Progenitor cell of endocrine pancreas (in vitro differentiated cells): Measurements from ENCODE around the gene NADSYN1. TPM values are rescaled to one million over a fixed set of nuclear protein-coding genes. Genes with fewer than 3 reads are reported as not detected.

Experiments used
- DNase-seq: peaks from one replicate; pipeline ENCODE4 v3.0.0; 2021; ENCODE audit warnings: low spot score; ENCODE audit not compliant: unreplicated experiment
- H3K27ac Mint-ChIP-seq: 2 replicates; pipeline ENCODE4 v1.8.0; 2021; ENCODE audit warnings: mild to moderate bottlenecking, moderate library complexity, mixed read lengths
- H3K27me3 Mint-ChIP-seq: 2 replicates; pipeline ENCODE4 v1.8.0; 2021; ENCODE audit warnings: mixed read lengths
- H3K36me3 Mint-ChIP-seq: 2 replicates; pipeline ENCODE4 v1.8.0; 2022; ENCODE audit warnings: mixed read lengths; ENCODE audit not compliant: insufficient read depth
- H3K4me1 Mint-ChIP-seq: 2 replicates; pipeline ENCODE4 v1.8.0; 2021; ENCODE audit warnings: low read depth, mixed read lengths
- H3K4me3 Mint-ChIP-seq: 2 replicates; pipeline ENCODE4 v1.8.0; 2021; ENCODE audit warnings: low read depth, mild to moderate bottlenecking, moderate library complexity, mixed read lengths
- H3K9me3 Mint-ChIP-seq: 2 replicates; pipeline ENCODE4 v1.8.0; 2021; ENCODE audit warnings: low read depth, mixed read lengths
- total RNA-seq: library from RNA; stranded (reverse); gene quantifications from 2 replicates; pipeline ENCODE4 v1.2.1, GENCODE V29; 2021
- TF ChIP-seq, protein P1 (sequence below): fragments of 200-600 bp; sonication (generic); IDR thresholded peaks from one replicate; pipeline ENCODE4 v1.5.0; 2021; ENCODE audit warnings: antibody characterized with exemption, mild to moderate bottlenecking; ENCODE audit not compliant: unreplicated experiment

The NADSYN1 gene
- total RNA-seq, 1 donor from 2014 or later, result 72.0 TPM

DNA sequence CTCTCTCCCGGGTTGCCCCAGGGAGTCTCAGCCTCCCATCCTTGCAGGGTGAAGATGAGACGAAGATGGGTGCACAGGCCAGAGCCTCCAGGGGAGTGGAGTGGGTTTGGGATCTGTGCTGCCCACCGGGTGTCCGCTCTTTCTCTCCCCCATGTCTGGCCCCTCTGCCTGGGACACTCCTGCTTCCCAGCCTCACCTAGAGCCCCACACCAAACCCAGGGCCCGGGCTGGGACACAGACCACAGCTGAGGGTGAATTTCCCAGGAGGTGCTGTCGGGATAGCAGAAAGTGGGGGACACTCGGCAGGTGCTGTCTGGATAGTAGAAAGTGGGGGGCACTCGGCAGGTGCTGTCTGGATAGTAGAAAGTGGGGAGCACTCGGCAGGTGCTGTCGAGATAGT is 49.0 kb downstream of the NADSYN1 start:
- Mint-ChIP-seq H3K27ac (no peak overlapping the region), H3K36me3 (peaks cover 29% of the 10 kb centered on the region), H3K4me1 (no peaks in the 10 kb centered on the region), H3K4me3 (no peak overlapping the region), H3K9me3 (no peaks in the 10 kb centered on the region), H3K27me3 (no peaks in the 10 kb centered on the region)
- TF ChIP-seq, protein P1, sequence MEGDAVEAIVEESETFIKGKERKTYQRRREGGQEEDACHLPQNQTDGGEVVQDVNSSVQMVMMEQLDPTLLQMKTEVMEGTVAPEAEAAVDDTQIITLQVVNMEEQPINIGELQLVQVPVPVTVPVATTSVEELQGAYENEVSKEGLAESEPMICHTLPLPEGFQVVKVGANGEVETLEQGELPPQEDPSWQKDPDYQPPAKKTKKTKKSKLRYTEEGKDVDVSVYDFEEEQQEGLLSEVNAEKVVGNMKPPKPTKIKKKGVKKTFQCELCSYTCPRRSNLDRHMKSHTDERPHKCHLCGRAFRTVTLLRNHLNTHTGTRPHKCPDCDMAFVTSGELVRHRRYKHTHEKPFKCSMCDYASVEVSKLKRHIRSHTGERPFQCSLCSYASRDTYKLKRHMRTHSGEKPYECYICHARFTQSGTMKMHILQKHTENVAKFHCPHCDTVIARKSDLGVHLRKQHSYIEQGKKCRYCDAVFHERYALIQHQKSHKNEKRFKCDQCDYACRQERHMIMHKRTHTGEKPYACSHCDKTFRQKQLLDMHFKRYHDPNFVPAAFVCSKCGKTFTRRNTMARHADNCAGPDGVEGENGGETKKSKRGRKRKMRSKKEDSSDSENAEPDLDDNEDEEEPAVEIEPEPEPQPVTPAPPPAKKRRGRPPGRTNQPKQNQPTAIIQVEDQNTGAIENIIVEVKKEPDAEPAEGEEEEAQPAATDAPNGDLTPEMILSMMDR, result no peak
- DNase-seq, result no peak

DNA sequence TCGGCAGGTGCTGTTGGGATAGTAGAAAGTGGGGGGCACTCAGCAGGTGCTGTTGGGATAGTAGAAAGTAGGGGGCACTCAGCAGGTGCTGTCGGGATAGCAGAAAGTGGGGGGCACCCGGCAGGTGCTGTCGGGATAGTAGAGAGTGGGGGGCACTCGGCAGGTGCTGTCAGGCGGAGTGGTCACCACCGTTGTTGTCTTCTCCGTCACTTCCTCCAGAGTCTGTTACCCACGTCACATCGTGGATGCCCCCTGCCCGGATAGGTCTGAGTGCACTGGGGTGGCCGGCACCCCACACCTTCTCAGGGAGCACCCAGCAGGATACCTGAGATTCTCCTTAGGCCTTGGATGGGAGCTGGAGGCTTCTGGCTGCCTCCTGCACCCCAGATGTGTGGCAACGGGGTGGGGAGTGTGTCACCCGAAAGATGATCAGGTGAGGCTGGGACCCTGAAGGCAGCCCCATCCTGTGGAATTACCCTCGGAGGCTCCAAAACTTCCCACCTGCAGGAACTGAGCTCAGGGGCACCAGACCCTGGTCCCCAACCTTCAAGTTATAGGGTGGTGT is 50.0 kb downstream of the NADSYN1 start:
- TF ChIP-seq, protein P1, result no peak
- Mint-ChIP-seq H3K4me3 (no peak overlapping the region), H3K4me1 (no peaks in the 10 kb centered on the region), H3K9me3 (peaks cover under 1% of the 10 kb centered on the region), H3K27ac (no peak overlapping the region), H3K36me3 (peaks cover 30% of the 10 kb centered on the region), H3K27me3 (no peaks in the 10 kb centered on the region)
- DNase-seq, result no peak

DNA sequence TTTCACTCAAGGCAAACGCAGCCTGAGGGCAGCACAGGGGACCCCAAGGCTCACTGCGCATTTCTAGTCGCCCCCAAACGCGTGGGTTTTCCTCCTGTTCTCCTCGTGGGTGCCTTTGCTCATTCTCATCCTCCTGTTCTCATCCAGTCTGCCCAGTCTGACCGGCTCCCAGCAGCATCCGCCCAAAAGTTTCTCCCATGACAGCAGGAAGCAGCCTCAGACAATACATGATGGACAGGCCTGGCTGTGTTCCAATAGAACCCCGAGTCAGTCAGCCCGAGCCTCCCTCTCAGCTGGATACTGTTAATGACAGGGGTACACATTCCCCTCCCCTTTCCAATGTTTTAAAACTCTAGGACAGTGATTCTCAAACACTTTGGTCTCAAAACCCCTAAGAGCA is 51.5 kb downstream of the NADSYN1 start:
- Mint-ChIP-seq H3K27me3 (no peaks in the 10 kb centered on the region), H3K4me1 (no peaks in the 10 kb centered on the region), H3K36me3 (peaks cover 28% of the 10 kb centered on the region), H3K27ac (no peak overlapping the region), H3K9me3 (peaks cover 16% of the 10 kb centered on the region), H3K4me3 (no peak overlapping the region)
- DNase-seq, result no peak
- TF ChIP-seq, protein P1, result no peak

DNA sequence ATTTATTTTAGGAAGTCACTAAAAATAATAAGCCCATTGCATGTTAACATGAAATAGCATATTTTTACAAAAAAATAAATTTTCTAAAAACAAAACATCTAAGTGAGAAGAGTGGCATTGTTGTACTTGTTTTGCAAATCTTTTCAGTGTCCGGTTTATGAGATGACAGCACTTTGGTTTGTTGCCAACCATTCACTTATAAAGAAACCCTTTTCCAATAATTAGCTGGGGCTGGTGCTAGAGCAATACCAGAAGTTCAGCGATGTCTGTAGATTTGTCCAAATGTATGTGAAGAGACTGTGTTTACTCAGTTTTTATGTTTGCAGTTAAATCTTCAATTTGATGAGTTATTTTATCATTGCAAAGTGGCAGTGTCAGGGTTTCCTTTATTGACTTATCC is 52.0 kb downstream of the NADSYN1 start:
- Mint-ChIP-seq H3K4me1 (no peaks in the 10 kb centered on the region), H3K4me3 (no peak overlapping the region), H3K27me3 (no peaks in the 10 kb centered on the region), H3K36me3 (peaks cover 32% of the 10 kb centered on the region), H3K27ac (no peak overlapping the region), H3K9me3 (peaks cover 21% of the 10 kb centered on the region)
- TF ChIP-seq, protein P1, result no peak
- no peak for DNase-seq

DNA sequence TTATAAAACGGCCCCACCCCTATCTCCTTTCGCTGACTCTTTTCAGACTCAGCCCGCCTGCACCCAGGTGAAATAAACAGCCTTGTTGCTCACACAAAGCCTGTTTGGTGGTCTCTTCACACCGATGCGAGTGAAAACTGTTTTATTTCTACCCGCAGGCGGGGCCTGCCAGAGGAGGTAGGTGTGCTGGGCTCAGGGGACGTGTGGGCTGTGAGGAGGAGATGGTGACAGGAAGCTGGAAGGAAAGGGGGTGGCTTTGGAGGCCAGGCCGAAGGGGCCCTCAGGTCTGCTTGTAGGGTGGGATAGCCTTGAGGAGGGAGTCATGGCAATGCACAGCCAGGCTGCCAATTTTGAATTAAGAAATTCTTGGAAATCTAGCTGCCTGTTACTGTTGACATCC is 52.8 kb downstream of the NADSYN1 start:
- Mint-ChIP-seq H3K4me1 (no peaks in the 10 kb centered on the region), H3K27me3 (no peaks in the 10 kb centered on the region), H3K27ac (no peak overlapping the region), H3K4me3 (no peak overlapping the region), H3K9me3 (peaks cover 22% of the 10 kb centered on the region), H3K36me3 (peaks cover 30% of the 10 kb centered on the region)
- TF ChIP-seq, protein P1, result no peak
- DNase-seq, result no peak
